GM12878 (cell line): Measurements from ENCODE around the gene TOR2A. TPM values are rescaled to one million over a fixed set of nuclear protein-coding genes. Genes with fewer than 3 reads are reported as not detected.

Experiments used
- ASH2L ChIP-seq: fragments of 300-600, 200-600 bp; sonication (generic); IDR thresholded peaks from 2 replicates; pipeline ENCODE4 v1.6.1; 2017; ENCODE audit warnings: low read depth, mild to moderate bottlenecking, borderline replicate concordance
- ETV6 ChIP-seq, 2 experiments: fragments of 450-650 bp in 1 of 2; IDR thresholded peaks in 1 of 2; conservative IDR thresholded peaks in 1 of 2; 2 replicates each; pipeline ENCODE4 v1.6.1; 2014; ENCODE audit warnings: antibody characterized with exemption in 1 of 2, borderline replicate concordance in 1 of 2, low read depth in 1 of 2, mild to moderate bottlenecking in 1 of 2, moderate library complexity in 1 of 2
- FOXM1 ChIP-seq: IDR thresholded peaks from 2 replicates; pipeline ENCODE4 v1.6.1; 2012; ENCODE audit warnings: low read depth, mild to moderate bottlenecking, inconsistent platforms, low read length, moderate library complexity
- HDAC6 ChIP-seq: fragments of 200-600 bp; sonication (generic); IDR thresholded peaks from one replicate; pipeline ENCODE4 v1.8.0; 2017; ENCODE audit warnings: antibody characterized with exemption; ENCODE audit not compliant: unreplicated experiment
- IKZF1 ChIP-seq: fragments of 450-650 bp; conservative IDR thresholded peaks from 2 replicates; pipeline ENCODE4 v1.6.1; 2017; ENCODE audit warnings: antibody characterized with exemption, mild to moderate bottlenecking
- KAT2A ChIP-seq: conservative IDR thresholded peaks from 2 replicates; pipeline ENCODE4 v1.6.1; 2011; ENCODE audit warnings: low read depth, low read length; ENCODE audit not compliant: control insufficient read depth
- KDM1A ChIP-seq: fragments of 200-600 bp; sonication (generic); IDR thresholded peaks from 2 replicates; pipeline ENCODE4 v1.6.1; 2016; ENCODE audit warnings: borderline replicate concordance
- POLR2A ChIP-seq: IDR thresholded peaks from 2 replicates; pipeline ENCODE4 v1.6.1; 2011; ENCODE audit warnings: low read depth, mild to moderate bottlenecking, low read length
- RAD21 ChIP-seq: IDR thresholded peaks from 2 replicates; pipeline ENCODE4 v1.6.1; 2011; ENCODE audit warnings: mild to moderate bottlenecking, low read depth, low read length, moderate library complexity; ENCODE audit not compliant: insufficient read depth
- RBBP5 ChIP-seq: fragments of 200-600 bp; sonication (generic); conservative IDR thresholded peaks from 2 replicates; pipeline ENCODE4 v1.6.1; 2016
- SUPT20H ChIP-seq: IDR thresholded peaks from 2 replicates; pipeline ENCODE4 v1.6.1; 2011; ENCODE audit warnings: low read depth, mild to moderate bottlenecking, low read length, moderate library complexity, borderline replicate concordance; ENCODE audit not compliant: control insufficient read depth
- WRNIP1 ChIP-seq: IDR thresholded peaks from 2 replicates; pipeline ENCODE4 v1.6.1; 2011; ENCODE audit warnings: low read depth, low read length, improper control_type of control experiment, borderline replicate concordance
- ZNF207 ChIP-seq: fragments of 450-650 bp; IDR thresholded peaks from 2 replicates; pipeline ENCODE4 v1.6.1; 2014; ENCODE audit warnings: antibody characterized with exemption, mild to moderate bottlenecking, borderline replicate concordance
- ZSCAN29 ChIP-seq: fragments of 450-650 bp; IDR thresholded peaks from 2 replicates; pipeline ENCODE4 v1.6.1; 2017; ENCODE audit warnings: mild to moderate bottlenecking, moderate library complexity
- polyA plus RNA-seq, 11 experiments: library from polyadenylated mRNA; depleted of rRNA in 4 of 11; unstranded in 6 of 11; stranded (reverse) in 5 of 11; fragments of >200 nt; fragmentation: Nextera tagmentation in 4 of 11; fragmentation: Illumina TruSeq in 1 of 11; extraction: Ambion mirVana in 4 of 11; extraction: Trizol in 1 of 11; gene quantifications; 1 replicate in 1 of 11; 2 replicates in 10 of 11; pipeline versions ENCODE4 v1.2.1 to v1.2.3, GENCODE V29; 2011 to 2016; ENCODE audit warnings: inconsistent platforms in 2 of 11, missing spikeins in 2 of 11, low read depth in 1 of 11
- total RNA-seq, 4 experiments: library from RNA; depleted of rRNA in 3 of 4; stranded (reverse); fragments of >200 nt in 3 of 4; fragmentation: Illumina TruSeq in 1 of 4; extraction: Trizol in 1 of 4; gene quantifications; 2 replicates each; pipeline versions ENCODE4 v1.2.1 to v1.2.3, GENCODE V29; 2013 to 2021
- TF ChIP-seq, protein P1 (sequence below): fragments of 450-650 bp; IDR thresholded peaks from 2 replicates; pipeline ENCODE4 v1.6.1; 2018; ENCODE audit warnings: mild to moderate bottlenecking, low read depth, moderate library complexity; ENCODE audit not compliant: partially characterized antibody
- TF ChIP-seq, protein P2 (sequence below): IDR thresholded peaks from 2 replicates; pipeline ENCODE4 v1.6.1; 2012; ENCODE audit warnings: improper control_type of control experiment, low read depth, low read length; ENCODE audit not compliant: insufficient replicate concordance
- TF ChIP-seq, protein P3 (sequence below): fragments of 450-650 bp; IDR thresholded peaks from 2 replicates; pipeline ENCODE4 v1.6.1; 2017; ENCODE audit warnings: mild to moderate bottlenecking, moderate library complexity

The TOR2A gene
- total and polyA plus RNA-seq, 10 of the 15 experiments (the other 5 are each of a cell fraction or from before 2014, with no cell fraction given): 0.52 to 23.7 (median 8.5) TPM

DNA sequence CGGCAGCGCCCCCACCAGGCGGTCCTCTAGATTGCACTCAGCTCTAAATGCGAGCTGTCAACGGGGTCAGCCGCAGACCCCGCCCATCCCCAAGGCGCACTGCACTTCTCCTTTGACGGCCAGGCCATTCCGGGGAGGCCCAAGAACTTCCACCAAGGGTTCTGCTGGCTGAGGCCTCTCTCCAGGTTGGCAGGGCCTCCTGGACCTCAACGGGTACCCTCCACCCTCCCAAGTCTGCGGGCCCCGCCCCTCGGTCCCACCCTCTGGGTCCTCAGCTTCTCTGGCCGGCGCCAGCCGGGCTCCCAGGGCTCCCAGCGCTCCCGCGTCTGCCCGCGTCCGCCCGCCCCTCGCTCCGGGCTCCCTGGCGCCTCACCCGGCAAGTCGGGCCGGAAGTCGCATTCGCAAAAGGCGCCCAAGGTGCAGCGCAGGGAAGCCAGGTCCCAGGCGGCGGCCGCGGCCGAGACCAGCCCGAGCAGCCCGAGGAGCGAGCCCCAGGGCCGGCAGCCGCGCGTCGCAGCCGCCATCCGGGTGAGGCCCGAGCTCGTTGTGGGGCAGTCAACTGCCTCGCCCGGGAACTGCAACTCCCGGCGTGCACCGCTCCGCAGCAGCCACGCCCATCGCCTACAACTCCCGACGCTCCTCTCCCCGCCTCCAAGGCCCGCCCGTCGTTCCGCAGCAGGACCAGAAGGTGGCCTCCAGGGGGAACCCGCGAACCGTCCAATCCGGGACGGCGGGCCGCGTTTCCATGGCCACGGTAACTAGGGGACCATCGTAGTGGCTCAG, at the start of gene TOR2A (continued):
- TF ChIP-seq FOXM1 (peak; percentile 80), HDAC6 (no peak), ZNF207 (peak; percentile 96), RAD21 (peak; percentile 96), ASH2L (no peak), KDM1A (no peak), POLR2A (peak; percentile 93), IKZF1 (peak; percentile 98), ZSCAN29 (no peak; the same call in 1 of the 2 replicates), RBBP5 (no peak), SUPT20H (no peak), KAT2A (no peak), WRNIP1 (no peak), ETV6 (conservative IDR thresholded peaks at IDR 0.05 in 1 of 2, IDR thresholded peaks at IDR 0.05 in 1 of 2; ENCODE audit: borderline replicate concordance in 1 of 2, low read depth in 1 of 2) (no peak)
- TF ChIP-seq, protein P1, sequence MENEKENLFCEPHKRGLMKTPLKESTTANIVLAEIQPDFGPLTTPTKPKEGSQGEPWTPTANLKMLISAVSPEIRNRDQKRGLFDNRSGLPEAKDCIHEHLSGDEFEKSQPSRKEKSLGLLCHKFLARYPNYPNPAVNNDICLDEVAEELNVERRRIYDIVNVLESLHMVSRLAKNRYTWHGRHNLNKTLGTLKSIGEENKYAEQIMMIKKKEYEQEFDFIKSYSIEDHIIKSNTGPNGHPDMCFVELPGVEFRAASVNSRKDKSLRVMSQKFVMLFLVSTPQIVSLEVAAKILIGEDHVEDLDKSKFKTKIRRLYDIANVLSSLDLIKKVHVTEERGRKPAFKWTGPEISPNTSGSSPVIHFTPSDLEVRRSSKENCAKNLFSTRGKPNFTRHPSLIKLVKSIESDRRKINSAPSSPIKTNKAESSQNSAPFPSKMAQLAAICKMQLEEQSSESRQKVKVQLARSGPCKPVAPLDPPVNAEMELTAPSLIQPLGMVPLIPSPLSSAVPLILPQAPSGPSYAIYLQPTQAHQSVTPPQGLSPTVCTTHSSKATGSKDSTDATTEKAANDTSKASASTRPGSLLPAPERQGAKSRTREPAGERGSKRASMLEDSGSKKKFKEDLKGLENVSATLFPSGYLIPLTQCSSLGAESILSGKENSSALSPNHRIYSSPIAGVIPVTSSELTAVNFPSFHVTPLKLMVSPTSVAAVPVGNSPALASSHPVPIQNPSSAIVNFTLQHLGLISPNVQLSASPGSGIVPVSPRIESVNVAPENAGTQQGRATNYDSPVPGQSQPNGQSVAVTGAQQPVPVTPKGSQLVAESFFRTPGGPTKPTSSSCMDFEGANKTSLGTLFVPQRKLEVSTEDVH: no peak
- TF ChIP-seq, protein P2, sequence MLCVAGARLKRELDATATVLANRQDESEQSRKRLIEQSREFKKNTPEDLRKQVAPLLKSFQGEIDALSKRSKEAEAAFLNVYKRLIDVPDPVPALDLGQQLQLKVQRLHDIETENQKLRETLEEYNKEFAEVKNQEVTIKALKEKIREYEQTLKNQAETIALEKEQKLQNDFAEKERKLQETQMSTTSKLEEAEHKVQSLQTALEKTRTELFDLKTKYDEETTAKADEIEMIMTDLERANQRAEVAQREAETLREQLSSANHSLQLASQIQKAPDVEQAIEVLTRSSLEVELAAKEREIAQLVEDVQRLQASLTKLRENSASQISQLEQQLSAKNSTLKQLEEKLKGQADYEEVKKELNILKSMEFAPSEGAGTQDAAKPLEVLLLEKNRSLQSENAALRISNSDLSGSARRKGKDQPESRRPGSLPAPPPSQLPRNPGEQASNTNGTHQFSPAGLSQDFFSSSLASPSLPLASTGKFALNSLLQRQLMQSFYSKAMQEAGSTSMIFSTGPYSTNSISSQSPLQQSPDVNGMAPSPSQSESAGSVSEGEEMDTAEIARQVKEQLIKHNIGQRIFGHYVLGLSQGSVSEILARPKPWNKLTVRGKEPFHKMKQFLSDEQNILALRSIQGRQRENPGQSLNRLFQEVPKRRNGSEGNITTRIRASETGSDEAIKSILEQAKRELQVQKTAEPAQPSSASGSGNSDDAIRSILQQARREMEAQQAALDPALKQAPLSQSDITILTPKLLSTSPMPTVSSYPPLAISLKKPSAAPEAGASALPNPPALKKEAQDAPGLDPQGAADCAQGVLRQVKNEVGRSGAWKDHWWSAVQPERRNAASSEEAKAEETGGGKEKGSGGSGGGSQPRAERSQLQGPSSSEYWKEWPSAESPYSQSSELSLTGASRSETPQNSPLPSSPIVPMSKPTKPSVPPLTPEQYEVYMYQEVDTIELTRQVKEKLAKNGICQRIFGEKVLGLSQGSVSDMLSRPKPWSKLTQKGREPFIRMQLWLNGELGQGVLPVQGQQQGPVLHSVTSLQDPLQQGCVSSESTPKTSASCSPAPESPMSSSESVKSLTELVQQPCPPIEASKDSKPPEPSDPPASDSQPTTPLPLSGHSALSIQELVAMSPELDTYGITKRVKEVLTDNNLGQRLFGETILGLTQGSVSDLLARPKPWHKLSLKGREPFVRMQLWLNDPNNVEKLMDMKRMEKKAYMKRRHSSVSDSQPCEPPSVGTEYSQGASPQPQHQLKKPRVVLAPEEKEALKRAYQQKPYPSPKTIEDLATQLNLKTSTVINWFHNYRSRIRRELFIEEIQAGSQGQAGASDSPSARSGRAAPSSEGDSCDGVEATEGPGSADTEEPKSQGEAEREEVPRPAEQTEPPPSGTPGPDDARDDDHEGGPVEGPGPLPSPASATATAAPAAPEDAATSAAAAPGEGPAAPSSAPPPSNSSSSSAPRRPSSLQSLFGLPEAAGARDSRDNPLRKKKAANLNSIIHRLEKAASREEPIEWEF: no peak
- TF ChIP-seq, protein P3, sequence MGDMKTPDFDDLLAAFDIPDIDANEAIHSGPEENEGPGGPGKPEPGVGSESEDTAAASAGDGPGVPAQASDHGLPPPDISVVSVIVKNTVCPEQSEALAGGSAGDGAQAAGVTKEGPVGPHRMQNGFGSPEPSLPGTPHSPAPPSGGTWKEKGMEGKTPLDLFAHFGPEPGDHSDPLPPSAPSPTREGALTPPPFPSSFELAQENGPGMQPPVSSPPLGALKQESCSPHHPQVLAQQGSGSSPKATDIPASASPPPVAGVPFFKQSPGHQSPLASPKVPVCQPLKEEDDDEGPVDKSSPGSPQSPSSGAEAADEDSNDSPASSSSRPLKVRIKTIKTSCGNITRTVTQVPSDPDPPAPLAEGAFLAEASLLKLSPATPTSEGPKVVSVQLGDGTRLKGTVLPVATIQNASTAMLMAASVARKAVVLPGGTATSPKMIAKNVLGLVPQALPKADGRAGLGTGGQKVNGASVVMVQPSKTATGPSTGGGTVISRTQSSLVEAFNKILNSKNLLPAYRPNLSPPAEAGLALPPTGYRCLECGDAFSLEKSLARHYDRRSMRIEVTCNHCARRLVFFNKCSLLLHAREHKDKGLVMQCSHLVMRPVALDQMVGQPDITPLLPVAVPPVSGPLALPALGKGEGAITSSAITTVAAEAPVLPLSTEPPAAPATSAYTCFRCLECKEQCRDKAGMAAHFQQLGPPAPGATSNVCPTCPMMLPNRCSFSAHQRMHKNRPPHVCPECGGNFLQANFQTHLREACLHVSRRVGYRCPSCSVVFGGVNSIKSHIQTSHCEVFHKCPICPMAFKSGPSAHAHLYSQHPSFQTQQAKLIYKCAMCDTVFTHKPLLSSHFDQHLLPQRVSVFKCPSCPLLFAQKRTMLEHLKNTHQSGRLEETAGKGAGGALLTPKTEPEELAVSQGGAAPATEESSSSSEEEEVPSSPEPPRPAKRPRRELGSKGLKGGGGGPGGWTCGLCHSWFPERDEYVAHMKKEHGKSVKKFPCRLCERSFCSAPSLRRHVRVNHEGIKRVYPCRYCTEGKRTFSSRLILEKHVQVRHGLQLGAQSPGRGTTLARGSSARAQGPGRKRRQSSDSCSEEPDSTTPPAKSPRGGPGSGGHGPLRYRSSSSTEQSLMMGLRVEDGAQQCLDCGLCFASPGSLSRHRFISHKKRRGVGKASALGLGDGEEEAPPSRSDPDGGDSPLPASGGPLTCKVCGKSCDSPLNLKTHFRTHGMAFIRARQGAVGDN: peak; percentile 58; the same call in 1 of the 2 replicates
